Ureter (tissue), 1 donor: Measurements from ENCODE around the gene TROAP. TPM values are rescaled to one million over a fixed set of nuclear protein-coding genes. Genes with fewer than 3 reads are reported as not detected.
A peak's percentile ranks its signal among the peaks of the same experiment; 100 is the strongest.

Experiments
- DNase-seq: peaks from one replicate; pipeline ENCODE4 v3.0.0-alpha.2; 2020; ENCODE audit warnings: low spot score
- total RNA-seq: library from RNA; stranded (reverse); gene quantifications from one replicate; pipeline ENCODE4 v1.2.4, GENCODE V29; 2023
- donor health status: DM: yes; HTN: yes; CAD: no.

Gene TROAP
- total RNA-seq, 1 donor from 2014 or later = 1.3 TPM

GRCh38 chr12:49342066-49342913 is 19.2 kb downstream of the TROAP start:
- no peak for DNase-seq

GRCh38 chr12:49342914-49343731 is 20.1 kb downstream of the TROAP start:
- DNase-seq = peak; percentile 41

- DNase-seq = peak; percentile 7
Measured at GRCh38 chr12:49344486-49345050, 21.5 kb downstream of the TROAP start.

- no peak for DNase-seq
Measured at GRCh38 chr12:49345051-49345824, 22.2 kb downstream of the TROAP start.

GRCh38 chr12:49345825-49346658 is 23.0 kb downstream of the TROAP start:
- no peak for DNase-seq

GRCh38 chr12:49346659-49347310 is 23.7 kb downstream of the TROAP start, which contains the start of gene DNAJC22:
DNAJC22 (plus strand) TSS chr12:49346888; CDS start chr12:49348873, 1,985 bp downstream.
- no peak for DNase-seq

GRCh38 chr12:49347311-49348193 is 24.5 kb downstream of the TROAP start:
- peak; percentile 77 for DNase-seq

- no peak for DNase-seq
Measured at GRCh38 chr12:49348781-49349180, 25.7 kb downstream of the TROAP start.

GRCh38 chr12:49349266-49349665 is 26.2 kb downstream of the TROAP start:
- DNase-seq = no peak

- DNase-seq = no peak
Measured at GRCh38 chr12:49352351-49352750, 29.3 kb downstream of the TROAP start.

- DNase-seq = no peak
Measured at GRCh38 chr12:49355913-49356312, 32.9 kb downstream of the TROAP start.

GRCh38 chr12:49357103-49357678 is 34.1 kb downstream of the TROAP start:
- DNase-seq = no peak

- no peak for DNase-seq
Measured at GRCh38 chr12:49358483-49359141, 35.6 kb downstream of the TROAP start.

- DNase-seq = no peak
Measured at GRCh38 chr12:49359671-49360070, 36.6 kb downstream of the TROAP start.

- no peak for DNase-seq
Measured at GRCh38 chr12:49362077-49362476, 39.0 kb downstream of the TROAP start.

GRCh38 chr12:49364989-49365388 is 41.9 kb downstream of the TROAP start:
- no peak for DNase-seq

GRCh38 chr12:49365542-49365941 is 42.5 kb downstream of the TROAP start:
- no peak for DNase-seq

- DNase-seq = no peak
Measured at GRCh38 chr12:49366096-49366651, 43.1 kb downstream of the TROAP start.
